ENCODE results near the gene MLXIPL.
"Not testable (repeated sequence)": the region's sequence is repeated elsewhere in the genome, so short reads cannot be mapped to it uniquely, and the experiment has no call there.

Gene MLXIPL

GRCh38 chr7:73623798-73624668 lies at the start of gene MLXIPL:
Gene MLXIPL, minus strand, starts transcription at chr7:73624522. Its CDS starts 30 bp downstream, at chr7:73624492.
- no peak for DNase-seq (ENCODE audit: low read depth)

GRCh38 chr7:73671857-73672445 lies 47.6 kb upstream of the MLXIPL start:
- DNase-seq (ENCODE audit: low read depth) = no peak

GRCh38 chr7:73671322-73671661 lies 47.0 kb upstream of the MLXIPL start:
- no peak for DNase-seq (ENCODE audit: low read depth)

- DNase-seq (ENCODE audit: low read depth) = no peak
These were observed 45.6 kb upstream of the MLXIPL start for GRCh38 chr7:73669858-73670385.

GRCh38 chr7:73669288-73669701 lies 45.0 kb upstream of the MLXIPL start:
- DNase-seq (ENCODE audit: low read depth) = no peak

GRCh38 chr7:73668886-73669230 lies 44.5 kb upstream of the MLXIPL start:
- DNase-seq (ENCODE audit: low read depth) = no peak

GRCh38 chr7:73668103-73668885 lies 44.0 kb upstream of the MLXIPL start:
- DNase-seq (ENCODE audit: low read depth) = no peak

GRCh38 chr7:73667344-73668102 lies 43.2 kb upstream of the MLXIPL start, which contains the start of gene VPS37D:
Gene VPS37D, plus strand, starts transcription at chr7:73667831. Its CDS starts 128 bp downstream, at chr7:73667959.
- peak; percentile 85 for DNase-seq (ENCODE audit: low read depth)

- no peak for DNase-seq (ENCODE audit: low read depth)
These were observed 38.7 kb upstream of the MLXIPL start for GRCh38 chr7:73663033-73663432.

GRCh38 chr7:73660594-73660993 lies 36.3 kb upstream of the MLXIPL start:
- not testable (repeated sequence) for DNase-seq (ENCODE audit: low read depth)

- DNase-seq (ENCODE audit: low read depth) = no peak
These were observed 35.7 kb upstream of the MLXIPL start for GRCh38 chr7:73659983-73660382.

GRCh38 chr7:73655309-73655708 lies 31.0 kb upstream of the MLXIPL start:
- DNase-seq (ENCODE audit: low read depth) = not testable (repeated sequence)

- DNase-seq (ENCODE audit: low read depth) = no peak
These were observed 28.2 kb upstream of the MLXIPL start for GRCh38 chr7:73652541-73652949.

GRCh38 chr7:73650524-73650923 lies 26.2 kb upstream of the MLXIPL start:
- DNase-seq (ENCODE audit: low read depth) = no peak

- no peak for DNase-seq (ENCODE audit: low read depth)
These were observed 25.3 kb upstream of the MLXIPL start for GRCh38 chr7:73649576-73649975.

GRCh38 chr7:73648593-73649332 lies 24.4 kb upstream of the MLXIPL start:
- DNase-seq (ENCODE audit: low read depth) = no peak

GRCh38 chr7:73647725-73648592 lies 23.6 kb upstream of the MLXIPL start:
- no peak for DNase-seq (ENCODE audit: low read depth)

GRCh38 chr7:73646785-73647724 lies 22.7 kb upstream of the MLXIPL start:
- DNase-seq (ENCODE audit: low read depth) = no peak

- no peak for DNase-seq (ENCODE audit: low read depth)
These were observed 21.4 kb upstream of the MLXIPL start for GRCh38 chr7:73645643-73646174.
